Skeletal muscle cell (primary cell): ENCODE measurements around the gene HDAC11.
"Not testable (repeated sequence)": the region's sequence is repeated elsewhere in the genome, so short reads cannot be mapped to it uniquely, and the experiment has no call there.

ENCODE experiments used
- DNase-seq: peaks from one replicate; pipeline ENCODE4 v3.0.0-alpha.2; 2010; ENCODE audit warnings: low read depth
- H3K4me3 ChIP-seq: 2 replicates; pipeline ENCODE4 v1.5.1; 2011; ENCODE audit warnings: low read depth, mild to moderate bottlenecking, control low read depth, low read length, moderate library complexity

HDAC11 gene

GRCh38 chr3:13518516-13518953, 38.4 kb downstream of the HDAC11 start:
- no peak for DNase-seq
- no peak overlapping the region for H3K4me3 ChIP-seq

GRCh38 chr3:13519006-13519791, 39.1 kb downstream of the HDAC11 start:
- no peak for DNase-seq

GRCh38 chr3:13520326-13520880, 40.3 kb downstream of the HDAC11 start:
- DNase-seq: no peak
- no peak overlapping the region for H3K4me3 ChIP-seq

More at GRCh38 chr3:13519006-13519791, 39.1 kb downstream of the HDAC11 start:
- H3K4me3 ChIP-seq: no peak overlapping the region

GRCh38 chr3:13521309-13521708, 41.2 kb downstream of the HDAC11 start:
- H3K4me3 ChIP-seq: no peak overlapping the region
- no peak for DNase-seq

- not testable (repeated sequence) for H3K4me3 ChIP-seq, DNase-seq
These were observed 41.6 kb downstream of the HDAC11 start for GRCh38 chr3:13521749-13522148.

GRCh38 chr3:13522236-13522635, 42.1 kb downstream of the HDAC11 start:
- no peak for DNase-seq
- no peak overlapping the region for H3K4me3 ChIP-seq

GRCh38 chr3:13524979-13525669, 45.0 kb downstream of the HDAC11 start:
- H3K4me3 ChIP-seq: no peak overlapping the region
- DNase-seq: no peak

- no peak overlapping the region for H3K4me3 ChIP-seq
- DNase-seq: no peak
These were observed 45.9 kb downstream of the HDAC11 start for GRCh38 chr3:13525827-13526625.

GRCh38 chr3:13526626-13526949, 46.5 kb downstream of the HDAC11 start:
- no peak for DNase-seq
- no peak overlapping the region for H3K4me3 ChIP-seq

GRCh38 chr3:13528217-13528867, 48.2 kb downstream of the HDAC11 start:
- no peak overlapping the region for H3K4me3 ChIP-seq
- DNase-seq: no peak

GRCh38 chr3:13529196-13530112, 49.3 kb downstream of the HDAC11 start:
- DNase-seq: no peak
- H3K4me3 ChIP-seq: no peak overlapping the region

- no peak overlapping the region for H3K4me3 ChIP-seq
- no peak for DNase-seq
These were observed 50.3 kb downstream of the HDAC11 start for GRCh38 chr3:13530241-13531009.

- H3K4me3 ChIP-seq: no peak overlapping the region
- DNase-seq: no peak
These were observed 52.0 kb downstream of the HDAC11 start for GRCh38 chr3:13532085-13532484.

GRCh38 chr3:13532631-13533030, 52.5 kb downstream of the HDAC11 start:
- H3K4me3 ChIP-seq: no peak overlapping the region
- DNase-seq: no peak

GRCh38 chr3:13533885-13534301, 53.8 kb downstream of the HDAC11 start:
- DNase-seq: no peak
- no peak overlapping the region for H3K4me3 ChIP-seq

GRCh38 chr3:13535526-13535875, 55.4 kb downstream of the HDAC11 start:
- DNase-seq: no peak

GRCh38 chr3:13535905-13536304, 55.8 kb downstream of the HDAC11 start:
- DNase-seq: no peak
- H3K4me3 ChIP-seq: no peak overlapping the region

More at GRCh38 chr3:13535526-13535875, 55.4 kb downstream of the HDAC11 start:
- H3K4me3 ChIP-seq: no peak overlapping the region

- no peak overlapping the region for H3K4me3 ChIP-seq
- no peak for DNase-seq
These were observed 56.3 kb downstream of the HDAC11 start for GRCh38 chr3:13536432-13536831.
